HEK293 (cell line): ENCODE measurements around the gene TSC22D3.

Experiments used
- CTCF ChIA-PET: fragments of 350-600 bp; formaldehyde crosslinking; extraction: SDS; loops from one replicate; lab custom pipeline; 2021; ENCODE audit warnings: antibody characterized with exemption; lab: Yijun Ruan, JAX
- POLR2A ChIA-PET: fragments of 300-600 bp; formaldehyde crosslinking; extraction: SDS; loops from one replicate; lab custom pipeline; 2020; ENCODE audit warnings: antibody characterized with exemption, inconsistent platforms; lab: Yijun Ruan, JAX
- H3K27ac ChIP-seq: fragments of 200-500 bp; sonication (Bioruptor generic); 2 replicates; pipeline ENCODE4 v1.5.1; 2014; ENCODE audit warnings: low read depth, low read length, control low read depth, inconsistent platforms; ENCODE audit errors: extremely low read depth
- H3K36me3 ChIP-seq, 2 experiments: fragments of 200-500 bp in 1 of 2; sonication (Bioruptor generic) in 1 of 2; 1 replicate in 1 of 2; 2 replicates in 1 of 2; pipeline ENCODE4 v1.5.1; 2014 to 2017; ENCODE audit warnings: inconsistent platforms in 2 of 2, low read length in 2 of 2; ENCODE audit not compliant: control insufficient read depth in 2 of 2, insufficient read depth in 1 of 2
- H3K4me1 ChIP-seq: fragments of 200-500 bp; sonication (Bioruptor generic); 2 replicates; pipeline ENCODE4 v1.5.1; 2014; ENCODE audit warnings: mild to moderate bottlenecking, low read length, inconsistent platforms; ENCODE audit not compliant: control insufficient read depth, insufficient read depth
- H3K4me3 ChIP-seq: 2 replicates; pipeline ENCODE4 v1.5.1; 2011; ENCODE audit warnings: low read depth, mild to moderate bottlenecking, control low read depth, low read length, moderate library complexity
- H3K9me3 ChIP-seq: fragments of 200-500 bp; sonication (Bioruptor generic); 2 replicates; pipeline ENCODE4 v1.5.1; 2014; ENCODE audit warnings: low read depth, low read length, inconsistent platforms; ENCODE audit not compliant: control insufficient read depth, insufficient read depth
- BCL11A ChIP-seq: fragments of 450-650 bp; formaldehyde crosslinking; IDR thresholded peaks from 2 replicates; pipeline ENCODE4 v1.5.1; 2016; ENCODE audit warnings: low read depth, missing biosample characterization, missing genetic modification characterization
- FEZF1 ChIP-seq: fragments of 450-650 bp; formaldehyde crosslinking; IDR thresholded peaks from 2 replicates; pipeline ENCODE4 v1.5.1; 2016; ENCODE audit warnings: missing biosample characterization, missing genetic modification characterization
- GLIS1 ChIP-seq: fragments of 450-650 bp; formaldehyde crosslinking; IDR thresholded peaks from 2 replicates; pipeline ENCODE4 v1.5.1; 2016; ENCODE audit warnings: missing biosample characterization, missing genetic modification characterization
- KLF1 ChIP-seq: fragments of 450-650 bp; formaldehyde crosslinking; IDR thresholded peaks from 2 replicates; pipeline ENCODE4 v1.5.1; 2016; ENCODE audit warnings: missing biosample characterization, missing genetic modification characterization
- KLF17 ChIP-seq: fragments of 450-650 bp; formaldehyde crosslinking; IDR thresholded peaks from 2 replicates; pipeline ENCODE4 v1.5.1; 2016; ENCODE audit warnings: missing biosample characterization, missing genetic modification characterization
- OSR2 ChIP-seq: fragments of 450-650 bp; formaldehyde crosslinking; IDR thresholded peaks from 2 replicates; pipeline ENCODE4 v1.5.1; 2016; ENCODE audit warnings: missing biosample characterization, missing genetic modification characterization
- ZBTB1 ChIP-seq: fragments of 450-650 bp; formaldehyde crosslinking; IDR thresholded peaks from 2 replicates; pipeline ENCODE4 v1.5.1; 2016; ENCODE audit warnings: missing biosample characterization, missing genetic modification characterization
- ZNF341 ChIP-seq: fragments of 450-650 bp; formaldehyde crosslinking; IDR thresholded peaks from 2 replicates; pipeline ENCODE4; 2016; ENCODE audit warnings: low read depth, missing biosample characterization, missing genetic modification characterization
- ZNF350 ChIP-seq: fragments of 450-650 bp; formaldehyde crosslinking; IDR thresholded peaks from 2 replicates; pipeline ENCODE4 v1.5.0; 2017; ENCODE audit warnings: missing biosample characterization, mild to moderate bottlenecking, missing genetic modification characterization
- ZNF354C ChIP-seq: fragments of 450-650 bp; formaldehyde crosslinking; IDR thresholded peaks from 2 replicates; pipeline ENCODE4 v1.5.1; 2016; ENCODE audit warnings: missing biosample characterization, missing genetic modification characterization, low read depth, borderline replicate concordance
- ZNF426 ChIP-seq: fragments of 450-650 bp; formaldehyde crosslinking; IDR thresholded peaks from 2 replicates; pipeline ENCODE4 v1.5.1; 2017; ENCODE audit warnings: missing biosample characterization, missing genetic modification characterization, mild to moderate bottlenecking, inconsistent platforms, moderate library complexity
- ZNF521 ChIP-seq: fragments of 450-650 bp; formaldehyde crosslinking; IDR thresholded peaks from 2 replicates; pipeline ENCODE4 v1.5.1; 2017; ENCODE audit warnings: missing biosample characterization, mild to moderate bottlenecking, missing genetic modification characterization
- ZNF529 ChIP-seq: fragments of 450-650 bp; formaldehyde crosslinking; IDR thresholded peaks from 2 replicates; pipeline ENCODE4 v1.5.1; 2017; ENCODE audit warnings: missing genetic modification characterization, missing biosample characterization; ENCODE audit not compliant: insufficient replicate concordance
- ZNF549 ChIP-seq: fragments of 450-650 bp; IDR thresholded peaks from 2 replicates; pipeline ENCODE4 v1.5.1; 2018; ENCODE audit warnings: missing biosample characterization, missing genetic modification characterization, mild to moderate bottlenecking, inconsistent platforms, moderate library complexity
- ZNF561 ChIP-seq: fragments of 450-650 bp; IDR thresholded peaks from 2 replicates; pipeline ENCODE4 v1.5.1; 2018; ENCODE audit warnings: missing biosample characterization, missing genetic modification characterization, borderline replicate concordance
- ZNF707 ChIP-seq: fragments of 450-650 bp; formaldehyde crosslinking; IDR thresholded peaks from 2 replicates; pipeline ENCODE4 v1.5.1; 2016; ENCODE audit warnings: missing biosample characterization, missing genetic modification characterization
- TF ChIP-seq, protein P1 (sequence below): fragments of 450-650 bp; IDR thresholded peaks from 2 replicates; pipeline ENCODE4 v1.5.1; 2018; ENCODE audit warnings: missing biosample characterization, mild to moderate bottlenecking, missing genetic modification characterization
- TF ChIP-seq, protein P2 (sequence below): fragments of 450-650 bp; formaldehyde crosslinking; IDR thresholded peaks from 2 replicates; pipeline ENCODE4 v1.5.1; 2017; ENCODE audit warnings: missing biosample characterization, missing genetic modification characterization

Gene TSC22D3

GRCh38 chrX:107747596-107748161, 27.9 kb downstream of the TSC22D3 start (continued):
- TF ChIP-seq ZNF529 (tag by site-specific recombination) (no peak), FEZF1 (tag by site-specific recombination) (peak; percentile 61), ZNF350 (tag by site-specific recombination) (no peak), KLF1 (tag by site-specific recombination) (peak; percentile 59; the same call in 1 of the 2 replicates), ZNF521 (no peak), ZNF354C (no peak), OSR2 (tag by site-specific recombination) (peak; percentile 66), ZNF707 (tag by site-specific recombination) (no peak), KLF17 (tag by site-specific recombination) (peak; percentile 83), ZNF561 (no peak), ZNF549 (tag by site-specific recombination) (no peak)
- TF ChIP-seq, protein P1, sequence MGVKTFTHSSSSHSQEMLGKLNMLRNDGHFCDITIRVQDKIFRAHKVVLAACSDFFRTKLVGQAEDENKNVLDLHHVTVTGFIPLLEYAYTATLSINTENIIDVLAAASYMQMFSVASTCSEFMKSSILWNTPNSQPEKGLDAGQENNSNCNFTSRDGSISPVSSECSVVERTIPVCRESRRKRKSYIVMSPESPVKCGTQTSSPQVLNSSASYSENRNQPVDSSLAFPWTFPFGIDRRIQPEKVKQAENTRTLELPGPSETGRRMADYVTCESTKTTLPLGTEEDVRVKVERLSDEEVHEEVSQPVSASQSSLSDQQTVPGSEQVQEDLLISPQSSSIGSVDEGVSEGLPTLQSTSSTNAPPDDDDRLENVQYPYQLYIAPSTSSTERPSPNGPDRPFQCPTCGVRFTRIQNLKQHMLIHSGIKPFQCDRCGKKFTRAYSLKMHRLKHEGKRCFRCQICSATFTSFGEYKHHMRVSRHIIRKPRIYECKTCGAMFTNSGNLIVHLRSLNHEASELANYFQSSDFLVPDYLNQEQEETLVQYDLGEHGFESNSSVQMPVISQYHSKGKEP (tag by site-specific recombination): peak; percentile 58; the same call in 1 of the 2 replicates
- TF ChIP-seq, protein P2, sequence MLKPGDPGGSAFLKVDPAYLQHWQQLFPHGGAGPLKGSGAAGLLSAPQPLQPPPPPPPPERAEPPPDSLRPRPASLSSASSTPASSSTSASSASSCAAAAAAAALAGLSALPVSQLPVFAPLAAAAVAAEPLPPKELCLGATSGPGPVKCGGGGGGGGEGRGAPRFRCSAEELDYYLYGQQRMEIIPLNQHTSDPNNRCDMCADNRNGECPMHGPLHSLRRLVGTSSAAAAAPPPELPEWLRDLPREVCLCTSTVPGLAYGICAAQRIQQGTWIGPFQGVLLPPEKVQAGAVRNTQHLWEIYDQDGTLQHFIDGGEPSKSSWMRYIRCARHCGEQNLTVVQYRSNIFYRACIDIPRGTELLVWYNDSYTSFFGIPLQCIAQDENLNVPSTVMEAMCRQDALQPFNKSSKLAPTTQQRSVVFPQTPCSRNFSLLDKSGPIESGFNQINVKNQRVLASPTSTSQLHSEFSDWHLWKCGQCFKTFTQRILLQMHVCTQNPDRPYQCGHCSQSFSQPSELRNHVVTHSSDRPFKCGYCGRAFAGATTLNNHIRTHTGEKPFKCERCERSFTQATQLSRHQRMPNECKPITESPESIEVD (tag by site-specific recombination): peak; percentile 59

- TF ChIP-seq GLIS1 (tag by site-specific recombination): no peak
- TF ChIP-seq ZBTB1 (tag by site-specific recombination): no peak
- no peak for TF ChIP-seq ZNF426 (tag by site-specific recombination)
- no peak for TF ChIP-seq BCL11A
- TF ChIP-seq, protein P1 (tag by site-specific recombination): no peak
- TF ChIP-seq ZNF341: 0 out of 2 replicates have a peak, but pooled peaks have one; percentile 16
- Histone ChIP-seq H3K36me3 (no peaks in the 10 kb centered on the region), H3K4me1 (peaks cover 21% of the 10 kb centered on the region), H3K9me3 (no peaks in the 10 kb centered on the region), H3K27ac (no peak overlapping the region), H3K4me3 (no peak overlapping the region)
- CTCF ChIA-PET: interaction anchor here (0.6 to 1.2 kb wide), 5 partner anchors 13 to 362 kb away, joined by 3 to 8 read pairs (median 3); no protein-coding TSS in a partner anchor
- POLR2A ChIA-PET: interaction anchor here (0.9 to 1.1 kb wide), 2 partner anchors 13 to 31 kb away, joined by 3 read pairs; partner anchors contain the start of gene TSC22D3
These were observed 30.7 kb downstream of the TSC22D3 start for GRCh38 chrX:107744868-107745267.
